GM10248 (cell line): ENCODE results near the gene PRKCZ.

Source experiments
- CTCF ChIA-PET: fragments of 300-600 bp; sonication (Branson Sonifier 250); formaldehyde crosslinking; extraction: SDS; loops from one replicate; lab custom pipeline; 2021; ENCODE audit warnings: antibody characterized with exemption; lab: Yijun Ruan, JAX
- POLR2A ChIA-PET: fragments of 350-650 bp; sonication (Branson Sonifier 250); formaldehyde crosslinking; extraction: SDS; loops from one replicate; lab custom pipeline; 2020; ENCODE audit warnings: antibody characterized with exemption; lab: Yijun Ruan, JAX
- DNase-seq: peaks from one replicate; pipeline ENCODE4 v3.0.0; 2012; ENCODE audit errors: extremely low spot score
- TF ChIP-seq, protein P1 (sequence below): IDR thresholded peaks from 2 replicates; pipeline ENCODE4 v1.5.1; 2012; ENCODE audit warnings: mild to moderate bottlenecking, low read depth; ENCODE audit errors: extremely low read depth, missing control alignments, control extremely low read depth

Gene PRKCZ

DNA sequence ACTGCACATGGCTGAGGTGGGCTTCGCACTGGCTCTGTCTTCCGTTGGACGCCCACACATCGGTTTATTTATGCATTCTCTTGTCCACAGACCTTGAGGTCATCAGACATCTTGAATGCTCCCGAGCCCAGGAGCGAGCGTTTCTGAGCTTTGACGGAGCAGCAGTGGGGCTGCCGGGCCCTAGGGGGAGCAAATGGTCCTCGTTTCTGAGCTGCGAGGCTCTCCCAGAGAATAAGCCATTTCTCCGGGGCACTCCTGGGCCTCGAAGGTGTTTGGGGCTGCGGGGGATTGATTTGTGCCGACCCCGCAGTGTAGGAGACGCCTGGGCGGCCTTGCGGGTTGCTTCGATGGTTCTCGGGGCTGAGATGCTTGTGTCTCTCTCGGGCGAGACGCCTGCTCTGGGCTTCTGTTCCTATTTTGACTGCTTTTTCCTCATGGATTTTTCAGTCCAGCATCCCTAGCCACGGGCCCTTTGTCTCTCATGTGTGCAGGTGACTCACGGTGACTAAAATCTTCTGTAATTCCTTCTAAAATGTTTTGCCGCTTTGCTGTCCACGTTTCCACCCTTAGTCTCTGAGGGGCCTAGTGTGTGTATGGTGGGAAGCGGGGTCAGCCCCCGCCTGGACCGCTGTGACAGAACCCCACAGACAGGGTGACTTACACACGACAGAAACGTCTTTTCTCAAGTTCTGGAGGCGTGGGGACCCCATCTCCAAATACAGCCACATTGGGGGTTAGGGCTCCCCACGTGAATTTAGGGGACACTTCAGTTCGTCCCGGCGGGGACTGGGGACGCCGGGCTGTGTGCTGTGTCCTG is 82.2 kb downstream of the PRKCZ start:
- DNase-seq: no peak
- TF ChIP-seq, protein P1, sequence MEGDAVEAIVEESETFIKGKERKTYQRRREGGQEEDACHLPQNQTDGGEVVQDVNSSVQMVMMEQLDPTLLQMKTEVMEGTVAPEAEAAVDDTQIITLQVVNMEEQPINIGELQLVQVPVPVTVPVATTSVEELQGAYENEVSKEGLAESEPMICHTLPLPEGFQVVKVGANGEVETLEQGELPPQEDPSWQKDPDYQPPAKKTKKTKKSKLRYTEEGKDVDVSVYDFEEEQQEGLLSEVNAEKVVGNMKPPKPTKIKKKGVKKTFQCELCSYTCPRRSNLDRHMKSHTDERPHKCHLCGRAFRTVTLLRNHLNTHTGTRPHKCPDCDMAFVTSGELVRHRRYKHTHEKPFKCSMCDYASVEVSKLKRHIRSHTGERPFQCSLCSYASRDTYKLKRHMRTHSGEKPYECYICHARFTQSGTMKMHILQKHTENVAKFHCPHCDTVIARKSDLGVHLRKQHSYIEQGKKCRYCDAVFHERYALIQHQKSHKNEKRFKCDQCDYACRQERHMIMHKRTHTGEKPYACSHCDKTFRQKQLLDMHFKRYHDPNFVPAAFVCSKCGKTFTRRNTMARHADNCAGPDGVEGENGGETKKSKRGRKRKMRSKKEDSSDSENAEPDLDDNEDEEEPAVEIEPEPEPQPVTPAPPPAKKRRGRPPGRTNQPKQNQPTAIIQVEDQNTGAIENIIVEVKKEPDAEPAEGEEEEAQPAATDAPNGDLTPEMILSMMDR: peak; percentile 34
- CTCF ChIA-PET: interaction anchor here (0.9 kb wide), 1 partner anchor 42 kb away, joined by 4 read pairs; no protein-coding TSS in a partner anchor
- POLR2A ChIA-PET: interaction anchor here (0.6 to 0.8 kb wide), 2 partner anchors 97 to 521 kb away, joined by 3 read pairs; no protein-coding TSS in a partner anchor

DNA sequence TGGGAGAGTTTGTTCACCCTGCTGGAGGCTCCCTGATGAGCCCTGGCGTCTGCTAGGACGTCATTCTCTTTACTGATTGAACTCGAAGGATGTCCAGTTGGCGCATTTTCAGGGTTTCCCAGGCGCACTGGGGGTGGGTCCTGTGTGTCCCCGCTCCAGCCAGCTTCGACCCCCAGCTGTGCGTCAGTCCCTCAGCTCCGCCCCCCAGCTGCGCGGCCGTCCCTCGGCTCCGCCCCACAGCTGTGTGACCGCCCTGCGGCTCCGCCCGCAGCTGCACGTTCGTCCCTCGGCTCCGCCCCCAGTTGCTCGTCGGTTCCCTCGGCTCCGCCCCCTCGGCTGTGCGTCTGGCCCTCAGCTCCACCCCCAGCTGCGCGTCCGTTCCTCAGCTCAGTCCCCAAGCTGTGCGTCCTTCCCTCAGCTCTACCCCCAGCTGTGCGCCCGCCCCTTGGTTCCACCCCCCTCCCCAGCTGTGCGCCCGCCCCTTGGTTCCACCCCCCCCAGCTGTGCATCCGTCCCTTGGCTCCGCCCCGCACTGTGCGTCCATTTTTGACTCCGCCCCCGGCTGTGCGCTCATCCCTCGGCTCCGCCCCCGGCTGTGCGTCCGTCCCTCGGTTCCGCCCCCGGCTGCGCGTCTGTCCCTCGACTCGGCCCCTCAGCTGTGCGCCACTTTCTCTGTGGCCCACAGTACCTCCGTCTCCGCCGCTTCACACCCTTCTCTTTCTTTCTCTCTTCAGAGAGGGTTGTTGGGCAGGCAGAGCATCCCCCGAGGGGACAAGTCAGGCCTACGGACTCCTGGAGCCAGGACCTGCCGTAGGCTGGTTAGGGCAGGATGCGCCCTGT is 83.0 kb downstream of the PRKCZ start:
- peak; percentile 95 for DNase-seq
- POLR2A ChIA-PET: interaction anchor here (0.6 to 0.8 kb wide), 2 partner anchors 96 to 522 kb away, joined by 3 read pairs; no protein-coding TSS in a partner anchor
- CTCF ChIA-PET: interaction anchor here (0.9 kb wide), 1 partner anchor 41 kb away, joined by 4 read pairs; no protein-coding TSS in a partner anchor
- TF ChIP-seq, protein P1: no peak

DNA sequence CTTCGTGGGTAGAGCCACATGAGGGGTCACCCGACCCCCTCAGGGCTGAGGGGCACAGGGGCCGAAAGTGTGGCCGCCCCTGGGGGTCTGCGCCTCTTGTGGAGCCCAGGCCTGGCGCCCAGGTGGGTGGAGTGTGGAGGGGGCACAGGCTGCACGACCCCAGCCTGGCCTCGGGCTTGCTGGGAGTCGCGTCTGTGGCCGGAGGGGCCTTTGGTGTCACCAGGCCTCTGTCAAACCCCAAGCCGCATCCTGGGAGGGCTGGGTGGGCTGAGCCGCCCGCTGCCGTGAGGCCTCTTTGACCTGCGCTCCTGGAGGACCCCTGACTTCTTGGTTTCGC is 83.6 kb downstream of the PRKCZ start:
- POLR2A ChIA-PET: no interaction called here
- DNase-seq: no peak

DNA sequence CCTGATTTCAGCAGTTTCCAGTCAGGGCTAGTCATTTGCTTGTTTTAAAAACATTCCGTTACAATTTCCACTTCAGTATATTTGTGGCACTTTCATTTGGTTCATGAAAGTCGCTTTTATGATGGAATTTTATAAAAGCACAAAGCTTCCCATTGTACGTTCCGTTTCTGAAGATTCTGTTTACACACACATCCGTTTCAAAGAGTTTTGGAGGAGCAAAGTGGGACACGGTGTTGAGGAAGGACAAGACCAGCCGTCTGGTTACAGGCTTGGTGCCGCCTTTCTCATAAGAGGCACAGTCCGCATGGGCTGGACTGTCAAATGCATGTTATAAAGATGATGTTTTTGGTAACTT is 84.0 kb downstream of the PRKCZ start:
- TF ChIP-seq, protein P1: no peak
- DNase-seq: no peak
- POLR2A ChIA-PET: no interaction called here
- CTCF ChIA-PET: no interaction called here

More for the DNA sequence above, 83.6 kb downstream of the PRKCZ start:
- CTCF ChIA-PET: no interaction called here
- TF ChIP-seq, protein P1: no peak

DNA sequence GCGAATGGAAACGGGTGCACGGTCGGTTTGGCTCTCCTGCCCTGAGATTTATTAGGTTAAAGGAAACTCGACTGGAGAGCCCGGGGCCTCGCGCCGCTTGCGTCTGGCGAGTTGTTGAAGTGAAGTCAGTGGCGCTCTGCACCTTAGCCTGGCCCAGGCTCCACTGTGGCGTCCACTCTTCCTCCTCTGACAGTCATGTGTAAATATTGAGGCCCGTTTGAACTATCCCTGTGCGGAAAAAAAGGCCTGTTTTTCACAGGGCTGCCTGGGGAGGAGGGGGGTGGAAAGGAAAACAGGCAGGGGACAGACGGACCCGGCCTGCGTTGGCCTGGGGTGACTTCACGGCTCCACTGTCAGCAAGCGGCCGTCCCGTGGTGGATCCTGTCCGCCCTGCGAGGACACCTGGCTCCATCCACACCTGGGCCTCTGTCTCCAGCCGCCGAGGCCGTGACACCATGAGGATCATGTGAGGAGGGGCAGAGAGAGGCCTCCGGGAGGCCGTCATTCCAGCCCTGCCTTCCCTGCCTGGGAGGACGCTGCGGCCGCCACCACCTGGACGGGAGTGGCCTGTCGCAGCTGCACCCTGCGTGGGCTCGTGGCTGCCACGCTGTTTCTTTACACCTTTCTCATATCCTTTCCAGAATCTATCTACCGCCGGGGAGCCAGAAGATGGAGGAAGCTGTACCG is 84.6 kb downstream of the PRKCZ start:
- no peak for DNase-seq
- TF ChIP-seq, protein P1: no peak
- CTCF ChIA-PET: no interaction called here
- POLR2A ChIA-PET: no interaction called here

DNA sequence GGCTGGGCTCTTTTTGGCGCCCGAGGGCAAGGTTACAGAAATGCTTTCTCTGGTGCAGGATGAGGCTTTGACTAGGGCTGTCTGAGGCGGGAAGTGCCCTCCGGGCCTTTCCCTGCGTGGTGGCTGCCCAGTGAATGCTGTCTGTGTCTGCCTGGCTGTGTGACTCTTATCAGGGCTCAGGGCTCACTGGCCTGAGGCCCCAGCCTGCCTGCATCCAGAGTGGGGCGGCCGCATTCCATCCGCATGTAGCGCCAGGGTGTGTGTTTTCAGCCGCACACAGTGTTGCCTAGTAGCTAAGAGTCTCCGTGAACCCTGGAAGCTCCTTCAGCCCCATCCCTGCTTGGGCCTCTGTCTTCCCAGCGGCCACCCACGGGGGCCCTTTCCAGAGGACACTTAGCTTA is 85.2 kb downstream of the PRKCZ start:
- CTCF ChIA-PET: no interaction called here
- DNase-seq: no peak
- TF ChIP-seq, protein P1: no peak
- POLR2A ChIA-PET: no interaction called here
